Activated CD8-positive, alpha-beta memory T cell treated with anti-CD3 and anti-CD28 coated beads, Interleukin-2, amount 10 ng/mL, durations not matched to agents 7 days and 5 days (primary cell): ENCODE data around the gene PASK. TPM values are rescaled to one million over a fixed set of nuclear protein-coding genes. Genes with fewer than 3 reads are reported as not detected.

Experiments used
- ATAC-seq: fragments of 150-1000 bp; cut with Tn5 transposase; one replicate; pipeline ENCODE4 v1.10.0; 2021; ENCODE audit warnings: moderate library complexity
- CTCF ChIA-PET: fragments of 350-600 bp; sonication (Branson Sonifier 250); formaldehyde crosslinking; loops from one replicate; lab custom pipeline; 2021; ENCODE audit warnings: antibody characterized with exemption; lab: Charles Lee
- DNase-seq: peaks from one replicate; pipeline ENCODE4 v3.0.0-alpha.2; 2020
- H3K27ac Mint-ChIP-seq: one replicate; pipeline ENCODE4 v1.8.0; 2021; ENCODE audit warnings: mild to moderate bottlenecking, mixed read lengths
- H3K27me3 Mint-ChIP-seq: one replicate; pipeline ENCODE4 v1.8.0; 2021; ENCODE audit warnings: mixed read lengths
- H3K36me3 Mint-ChIP-seq: one replicate; pipeline ENCODE4 v1.8.0; 2021; ENCODE audit warnings: mild to moderate bottlenecking, mixed read lengths
- H3K4me1 Mint-ChIP-seq: one replicate; pipeline ENCODE4 v1.8.0; 2021; ENCODE audit warnings: mixed read lengths
- H3K4me3 Mint-ChIP-seq: one replicate; pipeline ENCODE4 v1.8.0; 2021; ENCODE audit warnings: mild to moderate bottlenecking, moderate library complexity, mixed read lengths
- H3K9me3 Mint-ChIP-seq: one replicate; pipeline ENCODE4 v1.8.0; 2022; ENCODE audit warnings: low read depth, mixed read lengths
- total RNA-seq, 2 experiments: library from RNA; stranded (reverse); gene quantifications; one replicate each; pipeline ENCODE4 v1.2.3, GENCODE V29; 2021

Gene PASK
- total RNA-seq, 2 experiments from 2014 or later, result 65.1 to 71.9 TPM

DNA sequence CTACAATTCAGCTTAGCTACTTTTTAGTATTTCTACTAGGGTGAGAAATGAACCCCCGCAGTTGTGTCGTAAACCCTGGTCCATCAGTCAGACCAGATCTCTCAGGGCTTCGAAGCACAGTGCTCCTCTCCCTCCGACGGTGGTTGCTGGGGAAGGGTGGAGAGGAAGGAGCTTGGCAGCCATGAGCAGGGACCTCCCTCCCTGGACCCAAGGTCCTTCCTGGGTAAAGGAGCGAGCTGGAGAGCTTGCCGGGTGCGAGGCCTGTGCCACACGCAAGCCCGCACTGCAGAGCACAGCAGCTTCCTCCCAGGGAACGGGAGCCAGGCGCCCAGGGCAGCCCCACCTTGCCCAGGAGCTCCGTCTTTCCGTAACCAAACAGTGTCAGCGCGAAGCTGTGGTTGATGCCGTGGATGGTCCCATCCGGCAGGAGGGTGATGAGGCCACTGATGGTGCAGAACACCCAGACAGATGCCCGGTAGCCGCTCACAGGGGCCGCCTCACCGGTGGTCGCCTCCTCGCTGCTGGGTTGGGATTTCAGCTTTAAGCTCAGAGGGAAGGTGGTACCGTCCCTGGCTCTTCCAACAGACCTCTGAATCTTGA is 12.5 kb downstream of the PASK start:
- Mint-ChIP-seq H3K4me1 (no peaks in the 10 kb centered on the region), H3K27me3 (no peaks in the 10 kb centered on the region), H3K36me3 (peaks cover 3% of the 10 kb centered on the region), H3K4me3 (no peak overlapping the region), H3K9me3 (no peaks in the 10 kb centered on the region), H3K27ac (no peak overlapping the region)
- no peak for DNase-seq
- no peak for ATAC-seq
- CTCF ChIA-PET, result no interaction called here

- H3K4me3 Mint-ChIP-seq, result no peak overlapping the region
- peaks cover 3% of the 10 kb centered on the region for H3K36me3 Mint-ChIP-seq
- no peaks in the 10 kb centered on the region for H3K27me3 Mint-ChIP-seq
- no peaks in the 10 kb centered on the region for H3K9me3 Mint-ChIP-seq
- H3K4me1 Mint-ChIP-seq, result no peaks in the 10 kb centered on the region
- DNase-seq (no peak), ATAC-seq (no peak)
- no peak overlapping the region for H3K27ac Mint-ChIP-seq
- CTCF ChIA-PET, result interaction anchor here (1.0 kb wide), 1 partner anchor 21 kb away, joined by 3 read pairs; no protein-coding TSS in a partner anchor
Measured at GRCh38 chr2:241136191-241136590, 13.1 kb downstream of the PASK start.

DNA sequence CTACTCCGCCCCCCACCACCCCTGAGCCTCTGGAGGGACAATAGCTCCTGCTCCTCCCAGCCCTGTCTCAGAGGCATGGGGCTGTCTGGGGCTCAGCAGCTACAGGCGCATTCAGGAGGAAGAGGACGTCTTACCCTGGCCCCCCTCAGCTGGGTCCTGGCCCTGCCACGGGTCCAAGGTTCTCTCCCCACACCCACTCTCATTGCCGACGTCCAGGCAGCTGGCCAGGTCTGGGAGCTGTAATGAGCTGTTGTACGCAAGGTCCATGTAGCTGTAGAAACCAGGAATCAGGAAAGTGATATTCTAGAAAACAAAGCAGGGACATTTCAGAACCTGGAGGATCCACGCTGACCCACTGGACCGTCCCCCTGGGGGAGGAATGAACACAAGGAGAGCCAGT is 13.5 kb downstream of the PASK start:
- CTCF ChIA-PET, result interaction anchor here (1.0 kb wide), 1 partner anchor 22 kb away, joined by 3 read pairs; no protein-coding TSS in a partner anchor
- Mint-ChIP-seq H3K27me3 (no peaks in the 10 kb centered on the region), H3K9me3 (no peaks in the 10 kb centered on the region), H3K27ac (no peak overlapping the region), H3K36me3 (peaks cover 3% of the 10 kb centered on the region), H3K4me1 (no peaks in the 10 kb centered on the region), H3K4me3 (no peak overlapping the region)
- ATAC-seq (no peak), DNase-seq (no peak)

- Mint-ChIP-seq H3K36me3 (peaks cover 3% of the 10 kb centered on the region), H3K27ac (no peak overlapping the region), H3K4me3 (no peak overlapping the region), H3K27me3 (no peaks in the 10 kb centered on the region), H3K4me1 (peaks cover 3% of the 10 kb centered on the region), H3K9me3 (no peaks in the 10 kb centered on the region)
- ATAC-seq, result no peak
- CTCF ChIA-PET, result no interaction called here
- no peak for DNase-seq
Measured at GRCh38 chr2:241134711-241135110, 14.6 kb downstream of the PASK start.

- Mint-ChIP-seq H3K9me3 (no peaks in the 10 kb centered on the region), H3K36me3 (peaks cover 3% of the 10 kb centered on the region), H3K27me3 (no peaks in the 10 kb centered on the region), H3K4me3 (no peak overlapping the region), H3K4me1 (peaks cover 5% of the 10 kb centered on the region), H3K27ac (no peak overlapping the region)
- CTCF ChIA-PET, result no interaction called here
- ATAC-seq (no peak), DNase-seq (no peak)
Measured at GRCh38 chr2:241133436-241133820, 15.8 kb downstream of the PASK start.

DNA sequence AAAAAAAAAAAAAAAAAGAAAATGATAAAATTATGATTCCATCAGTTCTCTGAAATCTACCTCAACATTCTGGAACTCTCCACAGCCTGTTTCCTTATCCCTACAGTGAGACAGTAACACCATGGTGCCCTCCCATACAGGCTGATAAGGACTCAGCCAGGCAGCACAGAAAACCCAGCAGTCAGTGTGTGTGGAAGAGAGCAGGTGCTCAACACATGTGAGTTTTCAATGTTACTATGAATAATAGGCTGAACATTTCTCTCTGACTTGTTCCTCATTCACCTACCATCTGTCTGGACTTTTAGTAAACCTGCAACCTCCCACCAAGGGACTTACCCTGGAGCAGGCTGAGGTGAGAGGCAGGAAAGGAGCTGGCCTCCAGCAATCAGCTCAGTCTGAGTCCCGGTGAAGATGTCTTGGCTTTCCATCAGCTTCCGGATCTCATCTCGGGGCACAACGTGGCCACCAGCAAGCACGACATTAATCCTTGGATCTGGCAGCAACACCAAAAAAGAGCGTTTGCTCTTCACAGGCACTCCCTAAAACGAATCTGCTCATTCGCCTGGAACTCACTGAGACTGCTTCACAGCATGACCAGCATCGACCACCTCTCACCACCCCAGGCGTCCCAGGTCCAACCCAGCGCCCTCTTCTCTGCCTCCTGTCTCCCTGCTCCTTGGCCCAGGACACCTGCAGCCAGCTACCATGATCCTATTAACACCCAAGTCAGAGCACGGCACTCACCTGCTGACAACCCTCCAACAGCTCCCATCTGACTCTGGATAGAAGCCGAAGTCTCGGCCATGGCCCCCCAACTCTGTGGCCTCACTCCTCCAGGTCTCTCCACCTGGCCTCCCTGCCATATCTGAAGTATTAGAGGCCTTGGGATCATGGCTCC is 16.5 kb downstream of the PASK start:
- peaks cover 3% of the 10 kb centered on the region for H3K36me3 Mint-ChIP-seq
- H3K27ac Mint-ChIP-seq, result no peak overlapping the region
- H3K9me3 Mint-ChIP-seq, result no peaks in the 10 kb centered on the region
- CTCF ChIA-PET, result interaction anchor here (0.7 kb wide), 1 partner anchor 25 kb away, joined by 3 read pairs; no protein-coding TSS in a partner anchor
- no peaks in the 10 kb centered on the region for H3K27me3 Mint-ChIP-seq
- no peak for DNase-seq
- no peak for ATAC-seq
- peaks cover 11% of the 10 kb centered on the region for H3K4me1 Mint-ChIP-seq
- H3K4me3 Mint-ChIP-seq, result no peak overlapping the region

GRCh38 chr2:241131531-241131930 is 17.7 kb downstream of the PASK start:
- Mint-ChIP-seq H3K27ac (no peak overlapping the region), H3K4me3 (no peak overlapping the region), H3K36me3 (peaks cover 3% of the 10 kb centered on the region), H3K27me3 (no peaks in the 10 kb centered on the region), H3K9me3 (no peaks in the 10 kb centered on the region), H3K4me1 (peaks cover 18% of the 10 kb centered on the region)
- ATAC-seq, result no peak
- DNase-seq, result no peak
- CTCF ChIA-PET, result no interaction called here

GRCh38 chr2:241130316-241130715 is 19.0 kb downstream of the PASK start:
- ATAC-seq (no peak), DNase-seq (no peak)
- H3K27me3 Mint-ChIP-seq, result no peaks in the 10 kb centered on the region
- CTCF ChIA-PET, result no interaction called here
- no peak overlapping the region for H3K27ac Mint-ChIP-seq
- H3K4me3 Mint-ChIP-seq, result no peak overlapping the region
- no peaks in the 10 kb centered on the region for H3K9me3 Mint-ChIP-seq
- H3K4me1 Mint-ChIP-seq, result peaks cover 23% of the 10 kb centered on the region
- peaks cover 7% of the 10 kb centered on the region for H3K36me3 Mint-ChIP-seq

GRCh38 chr2:241129086-241129871 is 20.0 kb downstream of the PASK start:
- no peak for ATAC-seq
- Mint-ChIP-seq H3K4me1 (peaks cover 23% of the 10 kb centered on the region), H3K36me3 (peaks cover 7% of the 10 kb centered on the region)

GRCh38 chr2:241128266-241128665 is 21.0 kb downstream of the PASK start:
- Mint-ChIP-seq H3K9me3 (no peaks in the 10 kb centered on the region), H3K27me3 (no peaks in the 10 kb centered on the region), H3K4me3 (no peak overlapping the region), H3K27ac (peak overlapping the region; percentile 65), H3K36me3 (peaks cover 10% of the 10 kb centered on the region), H3K4me1 (peaks cover 29% of the 10 kb centered on the region)
- DNase-seq (no peak), ATAC-seq (no peak)
- CTCF ChIA-PET, result no interaction called here

More at GRCh38 chr2:241129086-241129871, 20.0 kb downstream of the PASK start:
- H3K27me3 Mint-ChIP-seq, result no peaks in the 10 kb centered on the region
- H3K4me3 Mint-ChIP-seq, result no peak overlapping the region
- H3K27ac Mint-ChIP-seq, result no peak overlapping the region
- no peak for DNase-seq
- CTCF ChIA-PET, result interaction anchor here (1.0 kb wide), 1 partner anchor 51 kb away, joined by 3 read pairs; no protein-coding TSS in a partner anchor
- H3K9me3 Mint-ChIP-seq, result no peaks in the 10 kb centered on the region

GRCh38 chr2:241126771-241127202 is 22.5 kb downstream of the PASK start:
- ATAC-seq, result no peak
- peaks cover 18% of the 10 kb centered on the region for H3K36me3 Mint-ChIP-seq
- H3K4me1 Mint-ChIP-seq, result peaks cover 29% of the 10 kb centered on the region
- H3K27ac Mint-ChIP-seq, result no peak overlapping the region
- no peak for DNase-seq
- no peaks in the 10 kb centered on the region for H3K27me3 Mint-ChIP-seq
- no peaks in the 10 kb centered on the region for H3K9me3 Mint-ChIP-seq
- H3K4me3 Mint-ChIP-seq, result no peak overlapping the region
- CTCF ChIA-PET, result no interaction called here

GRCh38 chr2:241126201-241126611 is 23.1 kb downstream of the PASK start:
- Mint-ChIP-seq H3K4me1 (peaks cover 29% of the 10 kb centered on the region), H3K36me3 (peaks cover 24% of the 10 kb centered on the region), H3K27me3 (no peaks in the 10 kb centered on the region), H3K9me3 (no peaks in the 10 kb centered on the region), H3K4me3 (no peak overlapping the region), H3K27ac (no peak overlapping the region)
- no peak for DNase-seq
- CTCF ChIA-PET, result no interaction called here
- ATAC-seq, result no peak

DNA sequence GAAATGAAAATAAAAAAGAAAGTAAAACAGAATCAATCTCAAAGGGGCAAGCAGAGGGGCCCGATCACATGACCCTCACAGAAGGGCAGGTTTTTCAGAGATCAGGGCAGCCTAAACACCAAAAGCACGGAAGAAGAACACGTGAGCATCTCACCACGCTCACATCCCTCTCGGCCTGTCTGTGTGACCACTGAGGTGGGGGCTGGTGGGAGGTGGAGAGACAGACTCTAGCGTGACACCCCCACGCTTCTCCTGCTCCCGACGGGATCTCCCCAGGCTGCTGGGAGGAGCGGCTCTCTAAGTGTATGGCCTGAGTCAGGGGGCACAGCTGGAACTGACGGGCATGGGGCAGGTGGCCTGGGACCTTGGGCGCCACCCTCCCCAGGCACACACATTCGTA is 23.6 kb downstream of the PASK start:
- CTCF ChIA-PET, result no interaction called here
- Mint-ChIP-seq H3K27me3 (no peaks in the 10 kb centered on the region), H3K27ac (no peak overlapping the region), H3K4me1 (peaks cover 29% of the 10 kb centered on the region), H3K4me3 (no peak overlapping the region), H3K9me3 (no peaks in the 10 kb centered on the region), H3K36me3 (peaks cover 30% of the 10 kb centered on the region)
- DNase-seq (no peak), ATAC-seq (no peak)
